SH-SY5Y (cell line): ENCODE data around the gene RASAL3.

Experiments
- GATA2 ChIP-seq: IDR thresholded peaks from 2 replicates; pipeline ENCODE4 v1.6.1; 2011; ENCODE audit warnings: mild to moderate bottlenecking, low read depth, low read length
- GATA3 ChIP-seq: IDR thresholded peaks from 2 replicates; pipeline ENCODE4 v1.6.1; 2011; ENCODE audit warnings: low read depth, mild to moderate bottlenecking, low read length, moderate library complexity

DNA sequence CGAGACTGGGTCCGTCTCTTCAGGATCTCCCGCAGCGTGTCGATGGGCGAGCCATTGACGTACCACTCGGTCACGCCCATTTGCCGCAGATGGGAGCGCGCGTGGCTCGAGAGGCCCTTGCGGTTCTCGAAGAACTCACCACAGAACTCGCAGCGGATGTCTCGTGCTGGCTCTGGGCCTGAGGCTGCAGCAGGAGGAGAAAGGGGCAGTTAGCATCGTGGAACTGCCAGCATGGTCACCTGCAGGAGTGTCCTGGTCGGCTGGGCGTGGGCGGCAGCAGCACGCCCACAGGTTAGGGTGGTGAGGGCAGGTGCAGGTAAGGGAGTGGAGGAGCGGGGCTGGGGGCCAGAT lies 37.0 kb downstream of the RASAL3 start:
- no peak for TF ChIP-seq GATA2
- no peak for TF ChIP-seq GATA3
